ENCODE results near the gene CADPS.

Gene CADPS

GRCh38 chr3:62368705-62369475 is 506.3 kb downstream of the CADPS start:
- no peak for DNase-seq

- no peak for DNase-seq
These were observed 506.9 kb downstream of the CADPS start for GRCh38 chr3:62368290-62368704.

DNA sequence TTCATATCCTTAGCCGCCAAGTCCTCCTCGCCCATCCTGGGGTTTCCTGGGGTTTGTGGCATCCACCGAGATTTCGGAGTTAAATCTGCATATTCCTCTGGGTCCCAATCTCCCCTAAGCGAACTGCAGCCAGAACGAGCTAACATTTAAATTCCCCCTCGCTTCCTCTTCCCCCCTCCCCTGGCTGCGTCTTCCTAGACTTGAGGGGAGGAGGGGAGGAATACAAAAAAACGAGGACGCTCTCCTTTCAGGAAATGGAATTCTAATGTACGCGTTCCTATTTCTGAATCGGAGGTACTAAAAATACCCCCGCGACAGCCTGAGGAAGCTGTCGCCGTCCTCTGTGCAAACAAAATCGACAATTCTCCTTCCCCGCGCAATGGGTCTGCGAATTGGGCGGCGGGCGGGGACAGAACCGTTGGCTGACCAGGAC is 507.4 kb downstream of the CADPS start:
- no peak for DNase-seq

DNA sequence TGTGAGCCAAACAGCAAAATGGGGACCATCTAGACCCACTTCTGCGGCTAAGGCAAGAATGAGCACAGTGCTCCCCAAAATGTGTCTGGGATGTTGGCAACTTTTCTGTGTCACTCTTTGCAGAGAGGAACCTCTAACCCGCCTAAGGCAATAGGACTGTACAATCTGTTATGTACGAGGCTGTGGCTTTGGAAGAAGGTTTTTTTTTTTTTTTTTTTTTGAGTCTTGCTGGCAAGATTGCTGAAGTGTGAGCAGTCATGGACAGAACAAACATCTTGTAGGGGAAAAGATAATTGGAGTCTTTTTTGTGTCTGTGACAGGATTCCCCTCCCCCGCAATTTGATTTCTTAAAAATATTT is 509.1 kb downstream of the CADPS start:
- DNase-seq, result no peak

GRCh38 chr3:62365391-62366125 is 509.7 kb downstream of the CADPS start:
- DNase-seq, result no peak

GRCh38 chr3:62364191-62364590 is 511.0 kb downstream of the CADPS start:
- DNase-seq, result no peak

- no peak for DNase-seq
These were observed 511.9 kb downstream of the CADPS start for GRCh38 chr3:62363275-62363674.

DNA sequence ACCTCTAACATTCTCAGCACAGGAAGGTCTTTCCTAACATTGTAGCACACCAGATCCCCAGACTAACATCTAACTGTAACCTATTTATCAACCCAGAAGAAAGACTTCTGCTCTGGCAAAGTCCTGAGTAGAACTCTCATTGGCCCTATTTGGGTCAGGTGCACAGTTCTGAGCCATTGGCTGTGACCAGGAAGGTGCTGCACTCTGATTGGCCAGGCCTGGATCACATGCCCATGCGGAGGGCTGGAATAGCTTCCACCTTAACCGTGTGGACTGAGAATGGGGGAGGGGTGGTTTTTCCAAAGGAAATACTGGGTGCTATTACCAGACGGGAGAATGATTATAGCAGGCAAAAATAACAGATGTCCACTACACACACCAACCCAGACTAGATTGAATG is 513.4 kb downstream of the CADPS start:
- DNase-seq, result no peak

DNA sequence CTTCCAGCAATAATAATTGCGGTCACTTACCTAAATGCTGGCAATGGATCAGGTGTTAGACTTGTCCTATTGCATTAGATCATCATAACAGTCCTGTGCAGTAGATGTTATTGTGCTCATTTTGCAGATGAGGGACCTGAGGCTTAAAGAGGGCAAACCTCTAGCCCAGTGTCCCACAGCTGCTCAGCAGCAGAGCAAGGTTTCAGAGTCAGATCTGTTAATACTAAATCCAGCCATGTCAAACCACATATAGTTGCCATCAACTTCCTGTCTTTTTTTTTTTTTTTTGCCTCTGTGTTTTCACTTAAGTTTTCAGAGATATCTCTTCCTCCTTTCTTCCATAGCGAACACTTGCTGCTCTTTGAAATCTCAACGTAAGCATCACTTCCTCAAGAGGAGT is 514.0 kb downstream of the CADPS start:
- DNase-seq, result no peak

- no peak for DNase-seq
These were observed 515.7 kb downstream of the CADPS start for GRCh38 chr3:62359531-62359930.

DNA sequence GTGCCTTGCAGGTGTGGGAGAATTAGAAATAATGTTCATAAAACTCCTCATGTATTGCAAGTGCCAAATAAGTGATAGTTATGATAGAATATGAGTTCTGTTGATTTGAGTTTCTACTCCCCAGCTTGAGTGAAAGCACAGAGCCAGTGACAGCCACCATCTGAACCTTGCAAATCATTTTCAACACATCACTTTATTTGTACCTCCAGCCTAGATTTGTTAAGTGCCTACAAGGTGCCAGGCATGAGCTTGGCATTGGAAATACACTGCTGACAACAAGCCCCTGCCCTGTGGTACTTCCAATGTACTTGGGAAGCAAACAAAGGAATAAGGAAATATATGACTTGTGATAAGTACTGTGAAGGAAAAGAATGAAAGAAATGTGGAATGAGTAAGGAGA is 518.9 kb downstream of the CADPS start:
- DNase-seq, result no peak

DNA sequence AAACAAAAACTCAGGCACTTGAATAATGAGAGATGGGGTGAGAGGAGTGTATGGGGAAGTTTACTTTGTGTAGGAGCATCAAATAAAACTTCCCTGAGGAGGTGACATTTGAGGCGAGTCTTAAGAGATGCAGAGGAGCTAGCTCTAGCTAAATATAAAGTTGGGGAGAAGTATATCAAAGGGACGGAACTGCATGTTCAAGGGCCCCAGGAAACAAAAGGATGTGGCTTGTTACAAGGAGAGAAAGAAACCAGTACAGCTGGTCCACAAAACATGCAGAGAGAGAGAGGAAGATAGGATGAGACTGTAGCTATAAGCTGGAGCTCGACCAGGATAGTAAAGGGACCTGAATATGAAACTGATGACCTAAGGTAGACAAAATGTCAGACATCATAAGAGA is 519.5 kb downstream of the CADPS start:
- no peak for DNase-seq

All from stimulated activated CD4-positive, alpha-beta T cell treated with anti-CD3 and anti-CD28 coated beads, Interleukin-1b, Interleukin-23, amount 100 ng/mL, for 48 hours (primary cell).